NCI-H2029 (cell line): Measurements from ENCODE around the gene CHPF.
A peak's percentile ranks its signal among the peaks of the same experiment; 100 is the strongest.

Source experiments
- DNase-seq: peaks from one replicate; lab custom pipeline; 2025; lab: John Stamatoyannopoulos, UW

Gene CHPF

DNA sequence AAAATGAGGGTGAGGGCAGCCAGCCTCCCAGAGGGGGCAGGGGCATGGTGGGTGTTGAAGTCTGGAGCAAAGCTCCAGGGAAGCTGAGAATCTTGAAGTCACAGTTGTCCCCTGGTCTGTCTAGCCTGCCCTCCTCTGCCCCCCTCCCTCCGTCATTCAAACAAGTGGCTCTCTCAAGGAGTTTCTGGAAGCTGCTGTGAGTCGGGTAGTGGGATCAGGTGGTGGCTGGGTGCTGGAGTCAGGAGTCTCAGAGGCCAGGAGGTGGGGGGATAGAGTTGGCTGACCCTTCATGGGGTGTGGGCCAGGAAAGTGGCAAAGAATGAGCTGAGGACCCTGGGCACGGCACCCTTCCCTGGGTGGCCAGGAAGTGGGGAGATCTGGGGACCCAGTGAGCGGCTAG is 29.8 kb downstream of the CHPF start:
- no peak for DNase-seq

DNA sequence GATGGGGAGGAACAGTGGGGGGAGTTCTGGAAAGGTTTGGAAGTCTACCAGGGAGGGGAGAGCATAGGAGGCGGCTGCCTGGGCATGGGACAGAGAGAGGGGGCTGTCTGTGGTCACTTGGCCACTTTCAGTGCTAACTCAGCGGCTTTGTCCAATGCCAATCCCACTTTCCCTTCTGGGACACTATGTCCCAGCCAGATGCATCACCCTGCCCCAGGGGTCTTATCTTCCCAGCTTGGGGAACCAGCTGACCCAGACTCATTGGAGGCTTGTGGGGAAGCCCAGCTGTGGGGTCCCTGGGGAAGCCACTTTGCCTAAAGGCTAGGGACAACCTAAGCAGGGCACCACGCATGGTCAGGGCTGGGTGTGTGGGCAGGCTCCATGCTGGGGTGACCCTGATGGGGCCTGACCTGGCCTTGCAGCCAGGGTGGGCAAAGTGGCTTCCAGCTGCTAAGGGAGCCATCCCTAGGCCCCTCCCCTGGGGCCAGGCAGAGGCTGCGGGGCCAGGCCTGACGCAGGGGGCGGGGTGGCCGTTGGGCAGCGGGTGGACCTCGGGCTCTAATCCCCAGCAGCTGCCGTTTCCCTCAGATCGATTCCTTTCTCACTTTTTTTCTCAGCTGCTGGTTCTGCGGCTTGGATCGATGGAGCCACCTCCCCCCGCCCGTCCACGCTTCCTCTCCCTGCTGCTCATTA is 30.9 kb downstream of the CHPF start:
- no peak for DNase-seq

- no peak for DNase-seq
These were observed 31.9 kb downstream of the CHPF start for GRCh38 chr2:219511547-219512325.

DNA sequence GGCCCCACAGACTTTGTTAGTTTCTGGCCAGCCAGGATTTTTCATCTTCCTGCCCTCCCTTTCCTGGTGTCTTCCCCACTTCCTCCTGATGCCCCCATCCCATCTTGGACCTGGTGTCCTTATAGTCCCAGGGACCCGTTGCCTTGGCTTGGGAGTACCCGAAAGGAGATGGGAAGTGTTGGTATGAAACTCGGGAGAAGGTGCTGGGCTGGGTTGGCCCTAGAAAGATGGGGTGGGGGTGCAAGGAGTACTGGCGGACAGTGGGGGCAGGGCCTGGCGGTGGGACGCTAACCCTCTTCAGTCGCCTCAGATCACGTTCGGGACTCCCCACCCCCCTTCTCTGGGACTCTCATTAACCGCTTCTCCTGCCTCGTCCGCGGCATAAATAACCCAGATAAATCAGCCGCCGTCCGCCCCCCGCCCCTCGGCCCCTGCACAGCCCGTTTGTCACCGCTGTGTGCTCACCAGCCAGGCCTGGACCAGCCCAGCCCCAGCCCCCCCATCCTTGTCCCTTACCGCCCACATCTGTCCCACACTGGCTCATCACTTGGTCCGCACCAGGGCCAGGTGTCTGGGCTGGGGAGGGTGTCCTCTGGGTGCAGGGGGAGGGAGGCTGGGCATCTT is 33.0 kb downstream of the CHPF start:
- DNase-seq = no peak

DNA sequence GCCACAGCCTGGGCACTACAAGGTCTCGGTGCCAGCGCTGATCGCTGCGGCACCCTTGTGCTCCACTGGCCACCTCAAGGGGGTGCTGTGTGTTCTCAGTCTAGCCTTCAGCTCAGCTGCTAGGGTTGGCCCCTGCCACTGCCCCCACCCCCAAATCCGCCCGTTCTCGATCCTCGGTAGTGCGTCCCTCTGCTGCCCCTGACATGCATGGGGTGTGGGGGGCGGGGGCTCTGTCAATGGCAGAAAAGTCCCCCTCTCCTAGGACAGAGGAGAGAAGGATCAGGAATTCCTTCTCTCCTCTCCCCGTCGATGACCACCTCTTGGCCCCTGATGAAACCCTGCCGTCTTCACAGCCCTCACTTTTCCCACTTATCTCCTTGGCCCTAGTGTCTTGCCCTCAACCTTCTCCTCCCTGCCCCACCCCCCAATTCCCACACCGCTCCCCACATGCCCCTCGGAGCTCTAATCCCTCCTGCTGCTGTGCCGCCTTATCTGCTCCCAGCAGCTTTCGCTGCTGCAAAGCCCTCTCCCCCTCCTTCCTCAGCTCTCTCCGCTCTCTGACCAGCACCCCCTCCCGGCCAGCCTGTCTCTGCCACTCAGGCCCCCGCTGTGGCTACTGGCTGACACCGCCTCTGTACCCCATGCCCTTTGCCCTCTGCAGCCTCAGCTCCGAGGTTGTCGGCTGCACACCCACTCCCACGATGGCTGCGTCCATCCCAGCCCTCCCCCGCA is 33.7 kb downstream of the CHPF start:
- no peak for DNase-seq

DNA sequence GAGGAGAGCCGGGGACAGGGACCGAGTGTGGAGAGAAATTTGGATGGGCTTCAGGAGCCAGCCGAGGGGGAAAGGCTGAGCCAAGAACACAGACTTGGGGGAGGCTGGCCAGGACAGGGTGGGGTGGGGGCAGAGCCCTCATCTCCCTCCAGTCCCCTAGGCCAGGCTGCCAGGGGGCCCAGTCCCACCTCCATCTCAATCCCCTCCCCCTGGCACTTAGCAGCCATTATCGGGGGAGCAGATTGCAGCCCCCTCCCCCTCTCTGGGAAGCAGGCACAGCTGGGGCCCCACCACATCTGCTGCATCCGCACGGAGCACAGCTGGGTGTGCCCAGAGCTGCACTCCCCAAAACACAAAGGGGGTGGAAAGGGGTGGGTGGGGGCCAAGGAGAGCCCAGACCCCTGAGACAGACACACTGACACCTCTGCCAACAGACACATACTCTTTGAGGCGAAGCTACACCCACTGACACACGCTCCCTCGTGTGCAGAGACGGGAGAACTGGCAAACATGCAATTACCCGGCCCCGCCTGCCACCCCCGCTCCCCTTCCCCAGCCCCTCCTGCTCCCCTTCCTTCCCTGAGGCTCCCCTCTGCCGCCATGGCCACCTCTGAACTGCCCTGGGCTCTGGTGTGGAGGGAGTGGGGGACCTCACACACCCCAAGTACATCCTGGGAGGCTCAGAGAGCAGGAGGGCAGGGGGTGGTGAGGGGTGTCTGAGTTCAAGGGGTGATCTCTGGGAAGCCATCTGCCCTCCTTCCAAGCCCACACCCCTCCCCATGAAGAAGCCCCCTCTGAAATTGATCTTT is 34.4 kb downstream of the CHPF start:
- no peak for DNase-seq

DNA sequence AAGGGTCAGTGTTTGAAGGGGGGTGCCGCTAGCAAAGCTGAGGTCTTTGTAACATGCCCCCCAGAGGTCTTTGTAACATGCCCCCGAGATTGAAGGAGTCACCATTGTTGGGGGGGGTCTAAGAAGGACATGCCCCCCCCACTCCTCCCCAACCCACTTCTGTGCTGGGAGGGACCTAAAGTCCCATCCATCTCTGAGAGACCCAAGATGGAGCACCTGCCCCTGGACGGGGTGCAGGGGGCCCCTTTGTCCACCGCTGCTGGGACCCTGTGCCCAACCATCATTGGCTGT is 35.2 kb downstream of the CHPF start:
- no peak for DNase-seq

GRCh38 chr2:219507581-219508443 is 35.8 kb downstream of the CHPF start:
- no peak for DNase-seq

GRCh38 chr2:219506802-219507526 is 36.6 kb downstream of the CHPF start:
- DNase-seq = no peak

- no peak for DNase-seq
These were observed 37.3 kb downstream of the CHPF start for GRCh38 chr2:219506153-219506801.

DNA sequence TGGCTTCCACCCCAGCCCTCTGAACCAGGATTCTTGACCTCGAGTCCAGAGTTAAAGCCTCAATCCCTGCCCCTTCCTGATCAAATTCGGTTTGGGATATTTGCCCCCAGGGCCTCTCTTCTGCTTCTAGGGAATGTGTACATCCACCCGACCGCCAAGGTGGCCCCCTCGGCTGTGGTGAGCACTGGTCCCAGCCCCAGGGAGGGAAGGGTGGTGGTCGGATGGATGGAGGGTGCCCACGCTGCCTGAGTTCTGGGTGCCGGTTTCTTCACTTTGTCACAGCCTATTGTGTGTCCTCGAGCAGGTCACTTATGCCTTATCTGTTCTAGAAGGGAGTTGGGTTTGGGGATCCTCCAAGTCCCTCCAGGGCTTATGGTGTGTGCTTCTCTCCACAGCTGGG is 38.0 kb downstream of the CHPF start:
- DNase-seq = no peak

DNA sequence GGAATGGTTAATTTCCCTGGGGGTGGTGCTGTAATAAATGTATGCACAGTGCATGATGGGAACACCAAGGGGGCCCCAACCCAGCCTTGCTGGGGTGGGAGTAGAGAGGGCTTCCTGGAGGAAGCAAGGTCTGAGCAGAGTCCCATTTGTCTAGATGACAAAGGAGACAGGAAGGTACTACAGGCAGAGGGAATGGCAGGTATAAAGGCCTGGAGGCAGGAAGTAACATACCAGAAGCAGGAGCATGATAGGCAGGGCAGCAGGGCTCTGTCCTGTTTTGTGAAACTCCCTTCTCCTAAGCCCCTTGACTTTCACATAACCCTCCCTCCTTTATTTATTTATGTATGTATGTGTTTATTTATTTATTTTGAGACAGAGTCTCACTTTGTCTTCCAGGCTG is 41.0 kb downstream of the CHPF start:
- DNase-seq = no peak

DNA sequence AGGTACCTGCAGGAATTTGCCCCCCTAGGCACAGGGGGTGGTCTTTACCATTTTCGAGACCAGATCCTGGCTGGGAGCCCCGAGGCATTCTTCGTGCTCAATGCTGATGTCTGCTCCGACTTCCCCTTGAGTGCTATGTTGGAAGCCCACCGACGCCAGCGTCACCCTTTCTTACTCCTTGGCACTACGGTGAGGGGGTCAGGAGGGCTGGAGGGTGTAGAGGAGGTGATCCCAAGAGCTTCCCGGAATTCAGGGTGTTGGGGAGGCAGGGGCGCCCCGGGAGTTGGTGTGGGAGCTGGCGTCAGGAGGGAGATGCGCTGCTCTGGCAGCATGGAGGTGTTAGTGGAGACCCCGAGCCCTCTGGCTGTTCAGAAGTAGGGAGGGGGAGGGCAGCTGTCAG is 41.8 kb downstream of the CHPF start:
- no peak for DNase-seq

DNA sequence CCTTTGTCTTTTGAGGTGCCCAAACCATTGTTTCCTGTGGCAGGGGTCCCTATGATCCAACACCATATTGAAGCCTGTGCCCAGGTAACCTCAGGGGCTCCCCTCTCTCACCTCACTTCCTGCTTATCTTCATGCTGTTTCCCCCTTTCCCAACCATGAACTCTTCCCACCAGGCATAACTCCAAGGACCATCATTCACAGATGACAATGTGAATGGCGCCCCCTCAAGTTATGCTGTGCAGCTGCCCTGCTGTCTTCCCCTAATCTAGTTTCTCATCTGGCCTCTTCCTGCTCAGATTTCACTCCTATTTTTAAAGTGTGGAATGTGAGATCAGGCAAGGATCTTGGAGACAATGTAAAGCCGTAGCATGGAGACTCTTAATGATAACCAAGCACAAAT is 43.5 kb downstream of the CHPF start:
- DNase-seq = no peak

- no peak for DNase-seq
These were observed 44.1 kb downstream of the CHPF start for GRCh38 chr2:219499555-219499954.

GRCh38 chr2:219499058-219499307 is 44.6 kb downstream of the CHPF start:
- no peak for DNase-seq

DNA sequence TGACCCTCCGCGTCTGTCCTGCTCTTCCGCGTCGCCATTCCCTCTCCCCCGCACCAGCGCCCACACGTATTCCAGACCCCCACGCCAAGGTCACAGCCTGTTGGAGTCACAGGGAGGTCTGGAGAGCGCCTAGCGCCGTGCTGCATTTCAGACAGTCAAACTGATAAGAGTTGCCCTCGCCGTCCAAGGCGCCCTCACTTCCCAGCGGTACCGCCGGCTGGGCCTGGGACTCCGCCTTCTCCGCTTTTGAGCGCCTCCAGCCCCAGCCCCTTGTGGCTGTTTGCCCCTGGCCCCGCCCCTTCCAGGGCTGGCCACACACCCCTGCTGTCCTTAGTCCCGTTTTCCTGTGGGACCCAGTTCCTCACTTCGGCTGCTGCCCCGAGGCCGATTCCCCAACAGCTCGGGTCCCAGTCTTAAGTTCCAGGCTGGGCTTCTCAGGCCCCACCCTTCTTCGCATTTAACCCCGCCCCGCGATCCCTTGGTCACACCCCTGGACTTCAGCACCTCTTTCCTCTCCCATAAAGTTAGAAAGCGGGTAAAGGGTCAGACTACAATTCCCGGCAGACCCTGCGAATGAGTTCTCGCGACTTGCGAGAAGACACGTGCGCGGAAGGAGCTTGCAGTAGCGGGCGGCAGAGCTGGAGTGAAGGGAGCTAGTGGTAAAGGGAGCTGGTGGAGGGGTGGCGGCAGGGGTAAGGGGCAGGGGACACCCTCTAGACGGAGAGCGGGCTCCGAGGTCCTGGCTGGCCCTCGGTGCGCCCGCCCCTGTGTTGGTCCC is 45.1 kb downstream of the CHPF start, which contains the start of gene GMPPA:
Gene GMPPA (plus strand): TSS at position 612 of the 778 bp plus-strand sequence. CDS start 1,085 bp downstream, outside the sequence.
- peak; percentile 91 for DNase-seq

- peak; percentile 11 for DNase-seq
These were observed 45.9 kb downstream of the CHPF start for GRCh38 chr2:219497495-219498279.
